ENCODE results near the gene HIVEP3. TPM values are rescaled to one million over a fixed set of nuclear protein-coding genes. Genes with fewer than 3 reads are reported as not detected.

HIVEP3 gene
- total and polyA plus RNA-seq, 2 donors, result 2.8 to 3.1 TPM

DNA sequence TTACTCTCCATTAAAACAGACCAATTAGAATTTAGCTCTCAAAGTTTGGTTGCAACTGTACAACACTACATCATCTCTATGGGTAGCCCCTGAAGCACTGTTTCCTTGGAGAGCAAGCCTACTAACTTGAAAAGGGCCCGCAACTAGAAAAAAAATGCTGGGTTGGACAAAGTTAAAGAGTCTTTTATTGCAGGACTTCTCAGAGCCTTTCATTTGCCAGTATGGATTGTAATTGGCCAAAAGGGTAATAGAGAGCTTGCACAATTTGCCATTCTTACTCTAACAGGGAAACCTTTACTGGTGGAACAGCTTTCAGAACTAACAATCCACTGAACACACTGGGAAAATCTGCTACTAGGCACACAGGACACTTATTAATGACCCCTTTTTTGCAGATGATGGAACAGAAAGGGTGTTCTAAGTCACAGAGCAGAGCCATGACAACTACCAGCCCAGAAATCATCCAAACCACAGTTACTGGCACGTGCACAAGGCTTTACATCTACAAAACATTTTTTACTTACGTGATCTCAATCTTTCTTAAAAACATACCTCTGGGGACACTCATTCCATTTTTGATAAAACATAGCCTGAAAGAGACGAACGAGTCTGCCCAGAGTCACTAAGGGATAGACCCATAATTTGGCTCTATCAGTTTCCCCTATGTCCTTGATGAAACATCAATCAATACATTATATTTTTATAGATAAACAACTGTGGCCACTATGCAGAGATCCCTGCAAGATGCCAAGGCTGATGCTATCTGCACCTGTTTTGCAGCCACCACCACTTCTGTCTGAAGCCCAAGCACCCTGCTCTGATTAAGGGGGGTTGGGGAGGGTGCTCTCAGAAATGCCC lies 257.9 kb downstream of the HIVEP3 start:
- Histone ChIP-seq H3K27ac (ENCODE audit: low read depth) (no peak overlapping the region), H3K36me3 (ENCODE audit: insufficient read depth) (no peaks in the 10 kb centered on the region), H3K4me1 (ENCODE audit: insufficient read depth) (no peaks in the 10 kb centered on the region), H3K4me3 (ENCODE audit: low read depth, low read length) (no peak overlapping the region)
- no peak for DNase-seq (ENCODE audit: extremely low spot score)
- WGBS, result 52% methylated on average over 5 of the region's 5 CpGs

DNA sequence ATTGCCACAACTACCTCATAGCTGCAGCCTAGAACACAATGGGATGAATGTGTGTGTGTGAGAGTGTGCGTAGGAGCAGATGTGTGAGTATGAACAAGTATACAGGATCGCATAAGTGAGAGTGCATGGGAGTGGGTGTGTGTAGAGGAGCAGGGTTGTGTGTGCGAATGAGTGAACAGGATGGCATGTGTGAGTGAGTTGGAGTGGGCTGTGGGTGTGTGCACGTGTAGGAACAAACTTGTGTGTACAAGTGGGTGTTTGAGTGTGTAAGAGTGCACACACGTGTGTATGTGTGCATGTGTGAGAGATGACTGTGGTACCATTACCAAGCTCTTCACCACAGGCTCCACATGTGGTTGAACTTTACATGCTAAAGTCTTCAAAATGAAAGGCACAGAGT lies 258.8 kb downstream of the HIVEP3 start:
- WGBS, result 97% methylated on average over 5 of the region's 5 CpGs
- Histone ChIP-seq H3K27ac (ENCODE audit: low read depth) (no peak overlapping the region), H3K4me1 (ENCODE audit: insufficient read depth) (no peaks in the 10 kb centered on the region), H3K4me3 (ENCODE audit: low read depth, low read length) (no peak overlapping the region), H3K36me3 (ENCODE audit: insufficient read depth) (no peaks in the 10 kb centered on the region)
- no peak for DNase-seq (ENCODE audit: extremely low spot score)

DNA sequence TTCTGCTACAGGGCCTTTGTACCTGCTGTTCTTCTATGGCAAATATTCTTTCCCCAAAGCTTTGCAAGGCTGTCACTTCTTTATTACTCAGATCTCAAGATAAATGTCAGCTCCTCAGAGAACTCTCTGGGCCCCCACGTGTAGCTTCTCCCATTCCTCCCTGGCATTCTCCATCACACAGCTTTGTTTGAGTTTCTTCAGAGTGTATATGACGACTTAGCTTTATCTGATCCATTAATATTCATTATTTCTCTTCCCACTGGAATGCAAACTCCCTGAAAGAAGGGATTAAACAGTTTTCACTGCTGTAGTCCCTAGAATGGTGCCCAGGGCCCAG lies 259.6 kb downstream of the HIVEP3 start:
- Histone ChIP-seq H3K36me3 (ENCODE audit: insufficient read depth) (no peaks in the 10 kb centered on the region), H3K27ac (ENCODE audit: low read depth) (no peak overlapping the region), H3K4me3 (ENCODE audit: low read depth, low read length) (no peak overlapping the region), H3K4me1 (ENCODE audit: insufficient read depth) (no peaks in the 10 kb centered on the region)
- 83% methylated on average over 2 of the region's 2 CpGs for WGBS
- no peak for DNase-seq (ENCODE audit: extremely low spot score)

DNA sequence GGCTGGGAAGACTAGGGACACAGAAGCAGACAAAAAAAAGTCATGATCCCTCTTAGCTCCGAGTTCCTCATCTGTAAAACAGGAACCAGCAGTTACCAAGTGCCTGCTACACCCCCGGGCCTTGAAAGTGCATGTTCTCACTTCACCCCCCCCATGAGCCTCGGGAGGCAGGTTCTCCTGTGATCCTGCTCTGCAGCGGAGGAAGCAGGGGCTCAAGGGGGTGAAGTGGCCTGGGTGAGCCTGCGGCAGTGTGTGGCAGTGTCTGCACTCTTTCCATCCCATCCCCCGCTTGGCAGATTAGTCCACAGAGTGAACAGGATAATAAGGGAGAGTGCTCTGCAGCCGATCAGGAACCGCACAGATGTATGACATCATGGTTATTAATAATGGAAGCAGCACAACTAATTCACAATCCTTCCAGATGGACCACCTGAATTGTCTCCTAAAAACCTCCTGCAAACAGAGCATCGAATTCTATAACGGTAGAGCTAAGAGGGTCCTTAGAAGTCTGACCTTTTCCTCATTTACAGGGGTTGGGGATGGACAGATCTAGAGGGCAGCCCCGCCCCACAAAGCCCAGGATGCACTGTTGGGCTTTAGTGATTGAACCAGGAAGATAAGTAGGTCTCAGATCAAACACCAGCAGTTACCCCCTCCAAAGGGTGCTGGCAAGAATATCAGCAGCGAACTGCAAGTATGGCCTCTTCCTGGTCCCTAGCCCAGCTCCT lies 260.1 kb downstream of the HIVEP3 start:
- H3K36me3 ChIP-seq (ENCODE audit: insufficient read depth), result no peaks in the 10 kb centered on the region
- H3K27ac ChIP-seq (ENCODE audit: low read depth), result no peak overlapping the region
- no peaks in the 10 kb centered on the region for H3K4me1 ChIP-seq (ENCODE audit: insufficient read depth)
- H3K4me3 ChIP-seq (ENCODE audit: low read depth, low read length), result no peak overlapping the region
- 81% methylated on average over 12 of the region's 12 CpGs for WGBS
- no peak for DNase-seq (ENCODE audit: extremely low spot score)

DNA sequence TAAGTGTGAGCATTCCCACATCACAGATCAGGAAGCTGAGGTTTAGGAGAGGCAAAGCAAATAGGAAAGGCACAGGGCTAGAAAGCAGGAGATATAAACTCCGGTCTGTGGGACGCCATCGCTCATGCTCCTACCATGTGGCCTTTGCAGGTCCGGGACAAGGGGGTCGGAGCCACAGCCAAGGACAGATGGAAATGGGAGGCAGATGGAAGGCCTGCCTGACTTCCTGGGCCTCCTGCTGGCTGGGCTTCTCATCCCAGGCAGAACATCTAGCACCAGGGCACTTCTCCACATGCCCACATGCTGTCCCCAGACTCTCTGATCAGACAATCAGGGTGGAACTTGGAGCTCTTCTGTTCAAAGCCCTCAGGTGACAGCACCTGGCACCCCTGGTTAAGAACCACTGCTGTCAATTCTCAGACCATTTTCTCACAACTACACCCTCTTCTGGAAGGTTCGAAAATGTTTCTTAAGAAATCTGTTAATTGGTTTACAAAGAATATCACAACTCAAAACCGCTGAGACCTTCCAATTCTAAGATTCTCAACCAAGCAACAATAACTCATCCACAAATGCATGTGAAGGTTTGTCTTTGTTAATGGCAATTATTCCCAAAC lies 260.9 kb downstream of the HIVEP3 start:
- DNase-seq (ENCODE audit: extremely low spot score), result no peak
- Histone ChIP-seq H3K36me3 (ENCODE audit: insufficient read depth) (no peaks in the 10 kb centered on the region), H3K4me1 (ENCODE audit: insufficient read depth) (no peaks in the 10 kb centered on the region), H3K4me3 (ENCODE audit: low read depth, low read length) (no peak overlapping the region), H3K27ac (ENCODE audit: low read depth) (no peak overlapping the region)
- 93% methylated on average over 7 of the region's 7 CpGs for WGBS

DNA sequence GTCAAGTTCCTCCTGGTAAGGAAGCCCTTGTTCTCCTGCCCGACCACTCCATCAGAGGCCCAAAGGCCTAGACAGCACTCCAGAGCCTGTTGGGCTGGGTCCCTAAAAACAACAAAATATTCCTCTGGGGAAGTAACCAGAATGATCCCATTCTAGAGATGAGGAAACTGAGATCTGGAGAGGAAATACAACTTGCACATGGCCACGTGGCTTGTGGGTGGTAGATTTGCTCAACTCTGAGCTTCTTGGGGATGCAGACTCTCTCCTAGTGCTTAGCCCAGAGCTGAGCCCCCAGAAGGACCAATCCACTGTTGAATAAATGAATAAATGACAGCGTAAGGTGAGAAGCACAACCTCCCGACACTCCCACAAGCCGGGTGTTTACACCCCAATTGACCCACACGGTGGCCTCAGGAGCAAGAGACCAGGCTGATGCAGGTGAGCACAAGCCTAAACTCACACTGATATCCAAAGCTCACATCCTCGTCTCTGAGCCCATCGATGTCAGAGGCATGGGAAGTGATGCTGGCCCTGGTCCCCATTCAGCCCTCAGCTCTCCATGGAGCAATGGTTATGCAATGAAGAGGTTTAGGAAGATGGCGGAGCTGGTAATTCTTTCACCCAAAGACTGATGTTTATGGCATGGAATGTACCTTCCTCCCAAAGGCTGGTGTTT lies 261.8 kb downstream of the HIVEP3 start:
- no peaks in the 10 kb centered on the region for H3K4me1 ChIP-seq (ENCODE audit: insufficient read depth)
- no peak overlapping the region for H3K27ac ChIP-seq (ENCODE audit: low read depth)
- no peak for DNase-seq (ENCODE audit: extremely low spot score)
- H3K4me3 ChIP-seq (ENCODE audit: low read depth, low read length), result no peak overlapping the region
- 87% methylated on average over 9 of the region's 9 CpGs for WGBS
- no peaks in the 10 kb centered on the region for H3K36me3 ChIP-seq (ENCODE audit: insufficient read depth)

DNA sequence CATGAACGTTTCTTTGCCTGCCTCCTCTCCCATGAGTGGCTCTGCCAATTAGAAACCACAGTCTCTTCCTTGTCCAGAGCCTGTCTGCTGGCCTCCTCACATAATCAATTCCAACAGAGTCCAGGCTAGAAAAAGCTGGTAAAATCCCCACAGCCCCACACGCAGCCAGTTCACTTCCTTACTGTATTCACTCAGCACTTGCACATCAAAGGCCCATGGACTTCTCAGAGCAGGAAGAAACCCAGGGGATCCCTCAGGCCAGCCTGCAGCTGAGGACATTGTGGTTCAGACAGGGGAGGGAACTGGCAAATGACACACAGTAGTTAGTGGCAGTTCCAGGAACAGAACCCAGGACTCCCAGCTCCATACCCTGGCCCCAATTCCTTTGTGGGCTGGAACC lies 262.7 kb downstream of the HIVEP3 start:
- no peaks in the 10 kb centered on the region for H3K4me1 ChIP-seq (ENCODE audit: insufficient read depth)
- no peak overlapping the region for H3K4me3 ChIP-seq (ENCODE audit: low read depth, low read length)
- 67% methylated on average over 2 of the region's 2 CpGs for WGBS
- H3K36me3 ChIP-seq (ENCODE audit: insufficient read depth), result no peaks in the 10 kb centered on the region
- no peak overlapping the region for H3K27ac ChIP-seq (ENCODE audit: low read depth)
- no peak for DNase-seq (ENCODE audit: extremely low spot score)

DNA sequence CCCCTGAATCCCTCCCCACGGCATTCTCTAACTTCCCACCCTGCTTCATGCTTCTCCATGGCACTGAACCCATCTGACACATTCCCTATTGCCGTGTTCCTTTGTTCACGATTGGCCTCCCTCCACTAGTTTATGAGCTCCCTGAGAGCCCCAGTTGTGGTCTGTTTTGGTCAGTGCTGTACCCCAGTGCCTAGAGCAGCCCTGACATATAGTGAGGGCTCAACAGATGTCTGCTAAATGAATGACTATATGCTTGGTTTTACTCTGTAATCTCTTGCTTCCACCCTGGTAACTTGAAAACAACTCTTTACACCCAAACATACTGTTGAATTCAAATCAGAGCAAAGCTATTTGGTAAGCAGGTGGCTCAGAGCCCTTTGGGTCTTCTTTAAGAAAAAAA lies 263.1 kb downstream of the HIVEP3 start:
- no peaks in the 10 kb centered on the region for H3K36me3 ChIP-seq (ENCODE audit: insufficient read depth)
- no peak overlapping the region for H3K4me3 ChIP-seq (ENCODE audit: low read depth, low read length)
- H3K27ac ChIP-seq (ENCODE audit: low read depth), result no peak overlapping the region
- no peak for DNase-seq (ENCODE audit: extremely low spot score)
- 90% methylated on average over 3 of the region's 3 CpGs for WGBS
- H3K4me1 ChIP-seq (ENCODE audit: insufficient read depth), result no peaks in the 10 kb centered on the region

DNA sequence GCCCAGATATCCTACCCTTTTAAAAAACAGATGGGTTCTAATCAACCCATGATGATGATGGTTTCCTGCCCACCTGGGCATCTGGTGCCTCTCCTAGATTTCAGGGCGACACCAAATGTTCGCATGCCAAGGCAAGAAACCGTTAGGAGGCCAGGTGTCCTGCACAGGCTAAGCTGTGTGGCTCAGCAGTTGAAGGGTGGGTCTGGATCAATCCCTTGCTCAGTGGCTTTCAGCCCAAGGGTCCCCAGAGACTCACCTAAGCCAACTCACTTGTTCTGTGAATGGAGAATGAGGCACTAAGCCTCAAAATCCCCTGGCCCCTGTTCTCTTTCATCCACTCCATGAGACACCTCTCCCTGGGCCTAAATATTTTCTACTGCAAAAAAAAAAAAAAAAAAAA lies 265.1 kb downstream of the HIVEP3 start:
- no peak overlapping the region for H3K4me3 ChIP-seq (ENCODE audit: low read depth, low read length)
- H3K36me3 ChIP-seq (ENCODE audit: insufficient read depth), result no peaks in the 10 kb centered on the region
- no peak overlapping the region for H3K27ac ChIP-seq (ENCODE audit: low read depth)
- WGBS, result 74% methylated on average over 3 of the region's 3 CpGs
- DNase-seq (ENCODE audit: extremely low spot score), result no peak
- H3K4me1 ChIP-seq (ENCODE audit: insufficient read depth), result no peaks in the 10 kb centered on the region

DNA sequence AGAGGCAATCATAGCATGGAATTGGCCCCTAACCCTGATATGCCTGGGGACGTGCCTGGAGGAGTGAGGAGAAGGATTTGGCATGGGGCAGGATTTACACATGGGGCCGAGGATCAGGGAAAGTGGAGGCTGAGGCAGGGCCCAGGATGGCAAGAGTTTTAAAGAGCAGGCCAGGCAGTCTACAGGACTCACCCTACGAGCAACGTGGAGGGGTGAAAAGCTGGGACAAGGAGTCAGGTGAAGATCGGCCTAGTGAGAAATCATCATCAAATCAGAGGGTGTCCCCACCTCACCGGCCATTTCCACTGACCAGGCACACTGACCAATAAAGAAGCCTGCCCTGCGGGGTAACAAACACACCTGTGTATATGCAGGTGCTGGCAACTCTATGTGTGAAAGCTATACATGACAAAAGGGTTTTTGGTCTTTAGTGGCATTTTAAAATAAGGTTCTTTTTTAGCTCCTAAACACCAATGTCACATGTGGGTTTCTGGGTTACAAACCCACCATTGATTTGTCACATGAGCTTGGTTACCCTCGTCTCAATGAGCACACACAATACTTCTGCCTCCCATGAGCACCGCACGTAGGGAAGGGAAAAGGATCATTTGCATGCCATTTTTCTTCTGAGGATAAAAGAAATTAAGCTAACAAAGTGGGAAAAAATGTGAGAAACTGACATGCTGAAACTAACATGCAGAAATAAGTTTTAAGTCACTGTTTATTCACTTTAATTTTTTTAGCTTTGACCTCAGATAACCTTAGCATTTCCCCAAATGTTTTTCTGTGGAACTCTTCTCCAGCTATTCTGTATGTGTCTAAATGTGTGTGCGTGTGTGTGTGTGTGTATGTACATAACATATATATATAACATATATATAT lies 266.1 kb downstream of the HIVEP3 start:
- WGBS, result 89% methylated on average over 11 of the region's 11 CpGs
- H3K4me3 ChIP-seq (ENCODE audit: low read depth, low read length), result no peak overlapping the region
- DNase-seq (ENCODE audit: extremely low spot score), result no peak
- H3K4me1 ChIP-seq (ENCODE audit: insufficient read depth), result no peaks in the 10 kb centered on the region
- H3K27ac ChIP-seq (ENCODE audit: low read depth), result no peak overlapping the region
- H3K36me3 ChIP-seq (ENCODE audit: insufficient read depth), result no peaks in the 10 kb centered on the region

DNA sequence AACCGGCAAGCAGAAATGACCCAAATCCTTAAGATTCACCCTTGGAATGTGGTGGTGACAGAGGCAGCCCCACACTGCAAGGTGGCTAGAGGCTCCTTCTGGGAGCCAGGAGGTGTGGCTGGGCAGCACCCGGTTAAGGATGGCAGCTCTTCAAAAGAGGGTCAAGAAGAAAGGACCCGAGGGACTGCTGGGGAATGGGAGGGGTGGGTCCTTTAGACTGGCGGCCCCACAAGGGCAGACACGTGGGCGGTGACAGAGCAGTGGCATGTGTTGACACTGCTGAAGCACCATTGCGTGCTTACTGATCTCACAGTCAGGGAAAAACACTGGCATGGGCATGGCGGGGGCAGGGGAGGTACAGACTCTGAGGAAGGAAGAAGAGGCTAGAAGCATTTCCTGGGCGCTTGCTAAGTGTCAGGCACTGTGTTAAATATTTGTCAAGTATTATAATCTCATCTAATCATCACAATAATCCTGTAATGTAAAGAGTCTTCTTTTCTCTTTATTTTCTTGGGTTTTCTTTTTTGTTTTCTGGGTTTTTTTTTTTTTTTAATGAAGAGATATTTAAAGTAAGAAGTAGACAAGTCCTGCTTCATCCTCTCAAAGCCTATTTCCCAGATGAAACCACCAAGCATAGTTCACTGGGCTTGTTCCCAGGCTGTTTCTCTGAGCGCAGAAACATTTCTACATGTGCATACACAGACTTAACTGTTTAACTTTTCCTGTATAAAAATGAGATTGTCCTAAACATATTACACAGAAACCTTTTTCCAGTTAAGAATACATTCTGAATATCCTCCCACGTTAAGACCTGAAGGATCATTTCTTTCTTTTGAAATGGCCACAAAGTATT lies 268.5 kb downstream of the HIVEP3 start:
- no peak for DNase-seq (ENCODE audit: extremely low spot score)
- H3K36me3 ChIP-seq (ENCODE audit: insufficient read depth), result no peaks in the 10 kb centered on the region
- H3K4me3 ChIP-seq (ENCODE audit: low read depth, low read length), result no peak overlapping the region
- no peak overlapping the region for H3K27ac ChIP-seq (ENCODE audit: low read depth)
- WGBS, result 53% methylated on average over 11 of the region's 11 CpGs
- H3K4me1 ChIP-seq (ENCODE audit: insufficient read depth), result no peaks in the 10 kb centered on the region

DNA sequence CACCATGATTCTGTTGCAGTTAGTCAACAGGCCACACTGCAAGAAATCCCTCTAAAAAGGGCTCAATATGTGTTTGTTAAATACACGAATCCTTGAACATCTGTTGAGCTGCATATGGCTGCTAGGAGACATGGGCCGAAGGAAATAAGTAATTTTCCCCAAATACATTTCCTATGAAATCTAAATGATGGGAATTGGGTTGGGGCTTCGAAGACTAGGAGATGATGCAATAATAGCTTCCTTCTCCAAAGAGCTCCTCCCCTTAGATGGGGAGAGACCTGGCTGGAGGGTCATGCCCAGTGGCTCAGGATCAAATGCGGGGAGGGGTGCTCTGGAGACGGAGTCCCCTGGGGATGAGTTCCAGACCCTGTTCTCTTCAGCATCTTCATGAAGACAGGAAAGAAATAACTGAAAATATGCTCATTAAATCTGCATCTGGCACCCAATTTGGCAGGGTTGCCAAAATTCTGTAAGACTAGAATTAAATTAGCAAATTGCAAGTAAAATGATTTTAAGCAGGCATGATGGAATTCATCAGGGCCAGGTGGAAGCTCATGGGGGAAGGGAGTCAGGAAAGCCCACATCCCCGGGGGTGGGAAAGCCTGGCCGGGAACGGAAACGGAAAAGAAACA lies 269.2 kb downstream of the HIVEP3 start:
- Histone ChIP-seq H3K36me3 (ENCODE audit: insufficient read depth) (no peaks in the 10 kb centered on the region), H3K4me3 (ENCODE audit: low read depth, low read length) (no peak overlapping the region), H3K4me1 (ENCODE audit: insufficient read depth) (no peaks in the 10 kb centered on the region), H3K27ac (ENCODE audit: low read depth) (no peak overlapping the region)
- 69% methylated on average over 9 of the region's 9 CpGs for WGBS
- no peak for DNase-seq (ENCODE audit: extremely low spot score)

All from urinary bladder (tissue), 4 donors.